ENCODE results near the gene CPXM2.

Gene CPXM2

DNA sequence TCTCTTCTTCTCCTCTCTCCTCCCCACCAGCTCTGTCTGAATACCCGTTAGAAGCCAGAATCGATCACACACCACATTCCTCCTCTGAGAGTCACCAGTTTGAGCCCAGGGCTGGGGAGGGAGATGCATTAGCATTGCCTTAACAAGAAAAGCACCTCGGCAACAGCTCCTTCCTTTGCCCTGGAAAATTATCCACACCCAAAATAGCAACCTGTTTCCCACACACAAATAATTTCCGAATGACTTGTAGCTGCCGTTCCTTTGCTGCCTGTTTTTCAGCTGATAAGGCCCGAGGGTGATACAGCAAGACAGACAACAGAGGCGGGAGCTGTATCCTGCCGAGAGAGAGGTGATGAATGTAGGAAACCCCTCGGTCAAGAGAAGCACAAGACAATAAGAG, 91.3 kb downstream of the CPXM2 start:
- no peak for DNase-seq (ENCODE audit: low spot score)

DNA sequence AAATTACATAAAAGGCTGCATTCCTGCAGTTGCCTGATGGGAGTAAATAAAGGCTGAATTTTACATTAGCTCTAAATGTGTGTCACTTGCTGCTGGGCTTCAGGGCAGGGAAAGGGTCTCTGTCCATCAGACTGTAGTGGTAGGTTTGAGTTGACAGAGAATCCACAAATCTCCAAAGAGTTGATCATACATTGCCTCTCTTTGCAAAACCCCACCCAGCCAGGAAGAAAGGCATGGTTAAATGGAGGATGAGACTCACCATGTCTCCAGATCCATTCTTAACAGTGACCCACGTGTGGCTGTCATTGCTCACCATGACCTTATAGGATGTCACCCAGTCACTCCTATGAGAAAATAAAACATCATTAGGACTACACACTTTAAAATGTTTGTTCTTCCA, 92.8 kb downstream of the CPXM2 start:
- no peak for DNase-seq (ENCODE audit: low spot score)

DNA sequence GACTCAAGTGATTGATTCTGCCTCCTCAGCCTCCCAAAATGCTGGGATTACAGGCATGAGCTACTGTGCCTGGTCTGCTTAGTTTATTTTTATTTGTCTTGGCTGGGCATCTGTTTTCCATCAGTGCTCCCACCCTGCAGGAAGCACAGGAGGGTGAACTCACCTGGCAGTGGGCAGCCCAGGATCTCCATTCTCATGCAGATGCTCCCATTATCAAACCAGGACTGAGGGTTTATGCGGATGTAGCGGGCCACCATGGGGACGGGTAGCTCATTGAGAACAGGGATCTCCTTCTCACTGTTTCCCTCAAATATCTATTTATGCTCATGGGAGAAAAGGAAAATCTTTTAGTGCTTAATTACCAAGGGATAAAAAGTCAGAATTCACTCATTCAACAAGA, 93.8 kb downstream of the CPXM2 start:
- no peak for DNase-seq (ENCODE audit: low spot score)

DNA sequence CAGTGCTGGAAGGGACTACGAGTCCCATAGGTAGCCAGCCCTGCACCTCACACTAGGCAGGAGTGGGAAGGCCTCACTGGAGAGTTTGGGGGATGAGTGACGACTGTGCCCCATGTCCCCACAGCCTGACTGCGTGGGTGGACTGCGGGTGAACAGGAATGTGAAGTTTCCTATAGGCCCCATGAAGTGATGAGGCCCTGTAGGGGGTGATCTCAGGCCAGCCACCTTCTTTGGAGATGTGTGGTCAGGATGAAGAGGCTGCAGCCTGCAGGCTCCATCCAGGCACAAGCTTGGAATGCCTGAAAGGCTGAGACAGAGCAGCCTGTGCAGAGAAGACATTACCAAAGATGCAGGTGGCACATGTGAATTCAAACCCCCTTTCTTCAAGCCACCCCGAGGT, 94.9 kb downstream of the CPXM2 start:
- DNase-seq (ENCODE audit: low spot score) = no peak

DNA sequence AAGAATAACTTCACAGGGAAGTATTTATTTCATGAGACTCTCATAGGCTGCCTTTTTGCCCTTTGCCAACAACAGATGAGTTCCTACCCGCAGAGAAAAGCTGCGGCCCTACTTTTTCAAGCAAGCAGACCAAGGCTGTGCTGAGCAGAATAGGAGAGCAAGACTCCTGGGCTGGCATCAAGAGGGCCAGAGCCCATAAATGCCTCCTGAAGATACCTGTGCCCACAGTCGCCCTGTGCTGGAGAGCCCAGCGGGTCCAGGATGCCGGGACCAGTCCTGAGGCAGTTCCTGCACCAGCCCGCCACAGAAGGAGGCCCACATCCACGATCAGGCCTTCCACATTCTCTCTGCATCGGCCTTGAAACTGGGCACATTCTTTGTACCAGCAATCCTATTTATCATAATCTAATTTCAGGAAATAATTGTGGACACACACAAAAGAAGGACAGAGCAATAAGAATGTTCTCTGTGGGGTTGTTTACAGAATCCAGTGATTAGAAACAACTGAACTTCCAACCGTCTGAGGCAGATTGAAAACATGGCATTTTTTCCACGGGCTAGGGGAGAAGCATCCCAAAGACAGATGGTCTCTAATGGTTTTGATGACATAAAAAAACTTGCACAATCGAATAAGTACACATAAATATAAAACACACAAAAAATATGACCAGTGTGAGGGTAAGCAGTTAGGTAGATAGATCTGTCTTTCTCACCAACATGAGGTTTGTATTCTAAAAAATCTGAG, 95.6 kb downstream of the CPXM2 start:
- DNase-seq (ENCODE audit: low spot score) = no peak

DNA sequence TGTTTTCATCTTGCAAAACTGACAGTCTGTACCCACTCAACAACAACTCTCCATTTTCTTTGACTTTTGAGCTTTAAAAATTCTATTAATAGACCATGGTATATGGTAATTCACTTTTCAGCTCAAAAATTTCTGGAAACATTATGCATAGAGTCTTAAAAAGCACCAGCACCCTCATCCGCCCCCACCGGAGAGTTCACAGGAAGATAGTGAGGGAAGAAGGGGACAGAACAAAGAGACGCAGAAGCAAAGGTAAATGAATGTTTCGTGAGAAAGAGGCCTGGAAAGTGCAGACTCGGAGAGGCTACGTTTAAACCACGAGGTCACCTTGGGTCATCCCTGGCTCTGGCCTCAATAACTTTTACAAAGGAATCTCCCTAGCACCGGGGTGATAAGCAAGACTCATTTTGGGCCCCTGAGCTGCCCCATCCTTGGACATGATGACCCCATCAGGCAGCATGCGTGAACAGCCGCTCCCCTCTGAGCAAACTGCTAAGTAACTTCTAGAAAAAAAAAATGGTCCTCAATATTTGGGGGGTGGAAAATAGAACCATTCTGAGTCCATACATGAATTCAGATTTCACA, 96.3 kb downstream of the CPXM2 start:
- DNase-seq (ENCODE audit: low spot score) = no peak

DNA sequence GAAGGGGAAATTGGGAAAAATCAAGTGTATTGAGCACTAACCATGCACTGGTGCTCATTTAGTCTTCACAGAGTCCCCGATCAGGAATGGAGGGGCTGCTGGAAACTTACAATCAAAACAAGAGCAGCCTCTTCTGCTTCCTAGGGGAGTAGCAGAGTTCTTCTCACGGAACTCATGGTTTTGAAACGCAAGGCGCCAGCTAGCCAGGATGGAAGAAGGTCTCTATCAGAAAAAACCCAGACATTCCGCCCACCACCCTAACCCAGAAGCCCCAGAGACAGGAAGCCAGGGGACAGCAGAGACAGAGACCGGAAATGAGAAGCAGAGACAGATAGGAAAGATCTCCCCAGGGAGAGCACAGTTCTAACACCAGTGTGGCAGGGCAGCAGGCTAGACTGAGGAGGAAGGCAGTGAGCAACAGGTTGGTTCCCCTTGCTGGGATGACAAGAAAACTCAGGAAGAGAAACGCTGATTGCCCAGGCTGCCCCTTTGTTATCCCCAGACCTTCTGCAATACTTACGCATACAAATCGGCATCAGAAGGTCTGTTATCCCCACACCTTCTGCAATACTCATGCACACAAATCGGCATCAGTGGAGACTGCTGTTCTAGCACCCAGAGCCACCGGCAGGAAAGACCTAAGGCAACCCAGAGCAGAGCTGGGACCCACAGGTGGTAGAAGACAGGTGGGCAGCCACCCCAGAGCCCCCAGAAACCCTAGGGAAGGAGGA, 99.2 kb downstream of the CPXM2 start:
- no peak for DNase-seq (ENCODE audit: low spot score)

DNA sequence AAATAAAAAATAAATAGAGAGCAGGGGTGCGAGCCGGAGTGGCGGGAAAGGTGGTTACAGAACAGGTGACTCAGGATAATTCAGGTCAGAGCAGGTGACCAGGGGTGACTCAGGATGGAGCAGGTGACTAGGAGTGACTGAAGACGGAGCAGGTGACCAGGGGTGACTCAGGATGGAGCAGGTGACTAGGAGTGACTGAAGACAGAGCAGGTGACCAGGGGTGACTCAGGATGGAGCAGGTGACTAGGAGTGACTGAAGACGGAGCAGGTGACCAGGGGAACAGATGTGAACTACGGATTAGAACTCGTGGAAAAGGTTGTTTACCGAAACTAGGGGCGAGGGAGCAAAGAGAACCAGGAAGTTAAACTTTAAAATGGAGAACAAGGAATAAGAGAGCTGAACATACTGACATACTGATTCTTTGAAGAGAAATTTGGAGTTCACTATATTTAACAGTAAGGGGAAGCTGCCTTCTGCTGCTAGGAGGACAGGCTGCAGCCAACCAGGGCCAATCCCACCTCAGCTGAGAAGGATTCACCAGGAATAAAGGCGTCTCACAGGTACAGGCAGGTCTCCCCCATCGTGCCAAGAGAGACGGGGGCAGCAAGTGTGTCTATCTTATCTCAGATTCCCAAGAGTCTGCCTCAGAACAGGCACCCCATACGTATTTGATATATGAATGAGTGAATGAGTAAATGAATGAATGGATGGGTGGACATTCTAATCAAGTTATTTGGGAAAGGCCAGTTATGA, 101.3 kb downstream of the CPXM2 start:
- no peak for DNase-seq (ENCODE audit: low spot score)

DNA sequence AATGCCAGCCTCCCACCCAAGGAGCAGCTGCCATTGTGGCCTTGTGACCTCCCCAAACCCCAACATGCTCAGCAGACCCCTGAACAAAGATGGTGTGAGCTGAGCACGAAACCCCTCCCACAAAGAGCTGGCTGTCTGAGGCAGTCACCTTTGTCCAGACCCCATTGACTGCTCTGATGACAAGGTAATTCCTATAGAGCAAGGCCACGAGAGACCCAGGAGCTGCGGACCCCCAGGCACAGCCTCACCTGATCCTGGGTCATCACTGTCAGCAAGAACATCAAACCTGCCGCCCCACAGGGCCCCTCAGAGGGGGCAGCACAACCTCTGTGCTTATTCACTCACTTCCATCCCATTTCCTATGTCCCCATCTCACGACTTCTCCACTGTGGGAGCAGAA, 102.6 kb downstream of the CPXM2 start:
- no peak for DNase-seq (ENCODE audit: low spot score)

DNA sequence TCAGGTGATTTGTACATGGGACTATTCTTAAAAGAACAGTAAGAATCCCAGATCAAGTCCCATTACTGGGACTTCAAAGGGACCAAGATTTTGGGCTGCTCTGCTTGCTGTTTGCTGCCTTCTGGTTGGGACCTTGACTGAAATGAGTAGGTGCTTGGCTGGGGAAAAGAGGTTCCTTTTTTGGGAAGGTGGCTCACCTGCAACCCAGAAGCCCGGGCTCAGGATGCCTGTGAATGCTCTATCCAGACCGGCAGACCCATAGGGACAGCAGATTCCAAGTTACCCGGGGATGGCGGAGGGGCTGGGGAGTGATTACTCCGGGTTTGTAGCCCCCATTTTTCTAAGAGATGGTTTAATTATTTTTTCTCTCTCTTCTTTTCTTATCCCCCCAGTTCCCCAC, 104.0 kb downstream of the CPXM2 start:
- no peak for DNase-seq (ENCODE audit: low spot score)

DNA sequence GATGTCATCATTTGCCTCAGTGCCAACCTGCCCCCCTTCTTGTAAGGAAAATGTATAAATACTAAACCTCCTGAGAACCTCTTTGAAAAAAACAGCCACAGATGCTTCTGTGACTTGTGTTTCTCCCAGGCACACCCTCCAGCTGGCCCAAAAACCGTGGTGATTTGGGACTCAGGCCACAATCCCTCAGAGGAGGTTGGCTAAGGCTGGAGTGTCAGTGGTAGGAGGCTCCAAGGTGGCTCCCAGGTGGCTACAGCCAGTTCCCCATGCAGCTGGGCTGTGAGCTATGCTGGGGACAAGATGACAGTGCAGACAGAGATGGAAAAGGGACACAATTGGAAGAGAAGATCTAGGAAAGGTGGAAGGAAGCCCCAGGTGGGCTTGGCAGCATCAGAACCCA, 104.7 kb downstream of the CPXM2 start:
- DNase-seq (ENCODE audit: low spot score) = no peak

DNA sequence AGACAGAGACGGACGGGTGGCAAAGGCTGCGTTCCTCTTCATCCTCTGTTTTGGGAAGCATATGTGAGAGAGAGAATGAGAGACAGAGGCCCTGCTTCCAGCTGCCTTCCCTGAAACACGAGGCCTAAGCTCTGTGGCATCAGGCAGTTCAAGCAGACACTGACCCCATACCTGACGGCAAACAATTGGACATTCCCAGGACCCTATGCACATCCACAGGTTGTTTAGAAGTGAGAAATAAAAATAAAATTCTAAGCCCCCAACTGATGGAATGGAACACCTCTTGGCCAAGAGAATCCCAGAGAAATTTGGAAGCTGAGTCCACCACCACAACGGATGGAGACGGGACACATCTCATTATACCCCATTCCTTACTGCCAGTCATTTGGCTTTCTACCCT, 105.3 kb downstream of the CPXM2 start:
- DNase-seq (ENCODE audit: low spot score) = no peak

DNA sequence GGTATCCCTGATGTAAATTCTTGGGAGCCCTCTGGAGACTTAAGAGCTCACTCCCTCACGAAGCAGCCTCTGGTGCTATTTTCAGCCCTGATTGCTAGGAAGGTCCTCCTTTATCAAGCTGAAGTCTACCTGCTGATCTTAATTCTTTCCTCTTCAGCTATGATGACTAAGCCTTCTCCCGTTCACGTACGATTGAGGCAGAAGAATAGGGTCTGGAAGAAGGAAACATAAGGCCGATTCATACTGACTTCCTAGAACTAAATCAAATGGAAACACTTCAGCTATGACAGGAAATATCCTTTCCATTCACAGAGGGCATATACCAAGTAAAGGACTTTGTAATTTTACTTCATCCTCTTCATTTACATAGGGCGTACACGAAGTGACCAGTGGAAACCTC, 107.0 kb downstream of the CPXM2 start:
- DNase-seq (ENCODE audit: low spot score) = no peak

DNA sequence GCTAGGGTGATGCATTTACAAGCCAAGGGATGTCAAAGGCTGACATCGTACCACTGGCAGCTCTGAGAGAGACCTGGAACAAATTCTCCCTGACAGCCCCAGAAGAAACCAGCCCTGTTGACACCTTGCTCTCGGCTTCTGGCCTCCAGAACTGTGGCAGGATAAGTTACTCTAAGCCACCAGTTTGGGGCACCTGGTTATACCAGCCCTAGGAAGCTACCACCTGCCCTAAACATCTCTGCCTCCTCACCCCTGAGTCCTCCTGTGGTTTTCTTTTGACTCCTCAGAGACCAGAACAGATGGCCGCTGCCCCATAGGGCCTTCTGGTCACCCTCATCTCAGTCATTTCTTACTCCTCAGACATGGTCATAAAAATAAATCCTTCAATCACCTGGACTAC, 107.4 kb downstream of the CPXM2 start:
- no peak for DNase-seq (ENCODE audit: low spot score)

DNA sequence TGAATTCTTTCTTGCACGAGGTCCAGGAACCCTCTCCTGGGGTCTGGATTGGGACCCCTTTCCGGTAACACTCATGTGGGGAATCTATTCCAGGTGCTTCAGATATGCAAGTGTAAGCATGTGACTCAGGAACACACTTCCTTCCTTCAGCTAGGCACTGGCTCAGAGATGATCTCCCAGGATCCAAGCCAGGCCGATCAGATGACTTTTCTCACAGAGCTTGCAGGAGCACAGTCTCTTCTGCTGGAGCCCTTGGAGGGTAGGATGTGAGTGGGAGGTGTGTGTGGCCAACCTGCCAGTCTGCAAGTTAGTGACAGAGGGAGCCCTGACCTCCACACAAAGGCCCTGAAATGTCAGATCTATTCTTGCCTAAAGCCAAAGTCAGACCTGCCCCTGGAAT, 108.3 kb downstream of the CPXM2 start:
- DNase-seq (ENCODE audit: low spot score) = no peak

DNA sequence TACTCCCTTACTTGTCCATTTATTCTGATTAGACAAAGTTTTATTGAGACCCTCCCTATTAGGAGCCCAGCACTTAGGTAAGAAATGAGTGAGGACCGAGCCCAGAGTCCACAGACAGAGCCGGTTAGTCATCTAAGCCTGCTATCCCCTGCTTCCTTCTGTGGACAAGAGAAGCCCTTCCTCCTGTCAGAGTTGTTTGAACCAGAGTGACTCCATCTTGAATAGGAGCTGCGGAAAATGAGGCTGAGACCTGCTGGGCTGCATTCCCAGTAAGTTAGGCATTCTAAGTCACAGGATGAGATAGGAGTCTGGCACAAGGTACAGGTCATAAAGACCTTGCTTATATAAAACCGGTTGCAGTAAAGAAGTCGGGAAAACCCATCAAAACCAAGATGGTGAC, 109.1 kb downstream of the CPXM2 start:
- no peak for DNase-seq (ENCODE audit: low spot score)

DNA sequence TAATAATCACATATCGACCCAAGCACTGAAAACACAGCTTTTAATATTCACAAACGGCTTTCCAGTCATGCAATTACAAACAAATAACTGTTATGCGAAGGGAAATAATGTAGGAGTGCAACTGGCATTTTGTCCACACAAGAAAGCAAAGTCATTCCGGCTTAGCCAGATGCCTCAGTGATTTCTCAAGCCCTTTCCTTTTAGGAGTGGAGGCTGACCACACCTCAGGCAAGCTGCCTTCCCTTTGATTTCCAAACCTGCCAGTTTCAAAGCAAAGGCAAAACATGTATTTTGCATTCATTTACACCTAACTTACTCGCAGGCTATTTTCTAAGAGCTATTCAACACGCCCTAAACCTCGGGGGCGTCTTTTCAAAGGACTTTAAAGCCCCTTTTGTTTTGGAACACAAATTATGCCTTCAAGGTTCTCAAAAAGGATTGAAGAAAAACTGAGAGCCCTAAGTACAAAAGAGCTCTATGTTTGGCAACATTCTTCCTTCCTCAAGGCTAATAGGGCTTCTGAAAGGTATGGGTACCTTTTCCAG, 109.6 kb downstream of the CPXM2 start:
- no peak for DNase-seq (ENCODE audit: low spot score)

DNA sequence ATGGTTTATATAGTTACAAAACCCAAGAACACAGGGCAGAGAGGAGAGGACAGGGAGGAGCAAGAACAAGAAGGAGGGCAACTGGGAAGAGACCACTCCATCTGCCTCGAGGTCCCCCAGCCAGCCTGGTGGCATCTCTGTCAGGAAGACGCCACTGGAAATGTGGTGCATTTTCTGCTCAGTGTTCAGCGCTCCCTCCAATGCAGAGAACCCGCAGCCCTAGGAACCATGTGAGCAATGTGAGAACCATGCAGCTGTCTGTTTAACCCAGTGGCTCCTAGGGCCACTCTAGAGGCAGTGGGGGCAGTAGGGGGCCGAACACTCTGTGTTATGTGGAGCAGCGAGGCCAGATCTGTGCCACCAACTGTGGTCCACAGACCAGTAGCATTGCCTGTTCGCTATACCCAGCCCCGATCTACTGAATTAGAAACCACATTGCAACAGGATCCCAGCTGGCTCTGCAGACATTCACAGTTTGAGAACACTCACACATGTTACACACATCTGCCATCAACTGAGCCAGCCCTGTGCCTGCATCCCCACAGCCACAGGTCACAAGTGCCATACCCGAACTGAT, 110.2 kb downstream of the CPXM2 start:
- no peak for DNase-seq (ENCODE audit: low spot score)

DNA sequence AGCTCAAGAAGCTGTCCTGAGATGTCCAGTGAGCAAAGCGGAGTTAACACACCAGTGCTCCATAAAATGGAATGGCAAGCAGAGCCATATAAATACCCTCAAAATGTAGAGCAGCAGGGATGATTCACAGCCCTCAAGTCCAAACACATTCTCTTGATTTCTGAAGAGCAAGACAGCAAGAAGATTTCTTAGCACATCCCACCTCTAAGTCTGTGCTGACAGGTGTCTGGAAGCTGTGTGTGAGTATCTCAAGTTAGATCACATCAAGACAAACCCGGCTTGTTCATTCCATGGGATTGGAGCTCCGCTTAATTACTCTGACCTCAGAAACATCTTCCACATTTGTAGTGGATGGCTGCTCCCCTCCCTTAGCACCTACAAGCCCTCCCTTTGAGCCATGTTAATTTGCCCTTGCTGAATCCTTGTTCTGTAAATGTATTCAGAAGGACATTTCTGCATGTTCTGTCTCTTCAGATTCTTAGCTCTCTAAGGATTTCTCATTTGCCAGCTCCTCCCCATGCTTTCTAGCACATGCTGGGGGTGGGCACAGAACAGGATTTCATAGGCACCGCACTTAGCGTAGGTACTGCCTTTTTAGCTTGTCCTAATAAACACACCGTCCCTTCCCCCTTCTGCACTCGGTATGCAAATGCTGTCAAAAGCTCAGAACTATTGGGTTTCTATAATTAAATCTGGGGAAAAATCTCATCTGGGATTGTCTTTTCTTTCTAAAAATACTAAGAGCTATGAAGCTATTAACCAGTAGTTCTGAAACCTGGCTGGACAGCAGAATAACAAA, 112.7 kb downstream of the CPXM2 start:
- no peak for DNase-seq (ENCODE audit: low spot score)

DNA sequence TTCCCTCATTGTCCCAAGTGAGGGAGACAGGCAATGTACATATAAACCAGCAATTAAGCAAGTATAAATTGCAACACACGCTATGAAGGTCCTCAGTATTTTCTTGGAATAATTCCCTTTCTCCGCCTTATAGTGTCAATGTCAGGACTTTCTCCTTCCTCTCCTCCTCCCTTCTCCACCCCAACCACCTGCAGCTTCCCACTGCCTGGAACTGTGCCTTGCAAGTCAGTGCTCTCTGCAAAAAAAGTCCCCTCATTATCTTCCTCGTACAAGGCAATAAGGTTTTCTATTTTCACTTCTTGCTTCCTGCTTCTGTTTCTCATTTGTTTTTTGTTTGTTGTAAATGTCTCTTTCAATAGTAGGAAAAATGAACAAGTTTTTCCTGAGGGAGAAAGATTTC, 113.7 kb downstream of the CPXM2 start:
- no peak for DNase-seq (ENCODE audit: low spot score)

DNA sequence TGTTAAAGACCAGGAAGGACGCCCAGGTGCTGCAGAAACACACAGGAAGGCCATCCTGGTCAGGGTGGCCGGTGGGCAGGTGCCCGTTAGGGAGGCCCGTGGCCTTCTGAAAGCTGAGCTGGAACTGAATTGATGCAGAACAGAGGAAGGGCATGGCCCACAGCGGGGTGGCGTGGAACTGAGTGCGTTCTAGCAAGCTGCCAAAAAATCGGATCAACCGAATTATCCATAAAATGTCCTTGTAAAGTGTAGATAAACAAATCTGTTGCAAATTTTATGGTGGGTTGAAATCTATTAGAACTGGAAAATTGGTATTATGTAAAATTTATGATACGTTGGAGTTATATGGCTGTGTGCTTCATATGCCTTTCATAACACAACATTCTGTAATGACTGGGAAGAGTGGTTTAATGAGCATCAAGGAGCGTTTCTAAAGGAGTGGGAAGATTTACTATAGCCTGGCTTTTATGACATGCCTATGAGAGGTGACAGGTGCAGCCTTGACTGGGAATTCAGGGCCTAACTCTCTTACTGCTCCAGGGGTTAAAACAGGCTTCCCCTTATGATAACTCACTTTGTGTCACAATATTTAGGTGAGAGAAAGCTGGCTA, 117.4 kb downstream of the CPXM2 start:
- no peak for DNase-seq (ENCODE audit: low spot score)
